ENCODE measurements around the gene RNF41. TPM values are rescaled to one million over a fixed set of nuclear protein-coding genes. Genes with fewer than 3 reads are reported as not detected.

The RNF41 gene
- total RNA-seq, 1 donor from 2014 or later, result 86.0 TPM

DNA sequence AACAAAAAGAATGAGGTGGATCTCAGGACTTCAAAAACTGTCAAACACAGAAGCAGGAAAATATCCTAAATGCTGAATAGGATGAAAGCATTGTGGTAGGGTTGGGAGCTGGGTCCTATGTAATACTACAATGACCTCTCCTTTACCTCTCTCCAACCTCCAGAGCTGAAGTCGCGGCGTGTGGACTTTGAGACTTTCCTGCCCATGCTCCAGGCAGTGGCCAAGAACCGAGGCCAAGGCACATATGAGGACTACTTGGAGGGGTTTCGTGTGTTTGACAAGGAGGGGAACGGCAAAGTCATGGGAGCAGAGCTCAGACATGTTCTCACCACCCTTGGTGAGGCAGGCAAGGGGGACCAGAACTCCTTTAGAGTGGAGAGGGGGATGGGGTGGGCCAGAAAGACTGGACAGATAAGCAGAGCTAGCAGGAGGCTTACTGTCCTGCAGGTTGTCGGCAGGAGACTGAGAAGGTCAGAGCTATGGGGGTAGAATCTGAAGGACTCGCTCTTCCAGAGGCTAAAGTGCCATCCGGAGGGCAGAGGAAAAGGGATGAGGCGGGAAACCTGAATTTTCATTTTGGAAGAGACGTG is 66.4 kb downstream of the RNF41 start:
- ChIA-PET POLR2A (interaction anchor here (1.8 to 1.9 kb wide), 2 partner anchors 27 to 66 kb away, joined by 4 to 8 read pairs; partner anchors contain the start of genes ESYT1 and RNF41), CTCF (interaction anchor here (0.6 to 2.4 kb wide), 5 partner anchors 16 to 35 kb away, joined by 3 to 6 read pairs (median 3); partner anchors contain the start of gene SMARCC2)
- Mint-ChIP-seq H3K4me1 (peaks cover 59% of the 10 kb centered on the region), H3K9me3 (no peaks in the 10 kb centered on the region), H3K36me3 (ENCODE audit: low read depth) (peaks cover 42% of the 10 kb centered on the region), H3K27me3 (no peaks in the 10 kb centered on the region), H3K27ac (peak overlapping the region; percentile 1), H3K4me3 (peak overlapping the region; percentile 13)
- intact Hi-C loops (cut with micrococcal nuclease), result no loop called here
- DNase-seq (no peak), ATAC-seq (ENCODE audit: low read depth) (no peak)
- TF ChIP-seq, protein P1, sequence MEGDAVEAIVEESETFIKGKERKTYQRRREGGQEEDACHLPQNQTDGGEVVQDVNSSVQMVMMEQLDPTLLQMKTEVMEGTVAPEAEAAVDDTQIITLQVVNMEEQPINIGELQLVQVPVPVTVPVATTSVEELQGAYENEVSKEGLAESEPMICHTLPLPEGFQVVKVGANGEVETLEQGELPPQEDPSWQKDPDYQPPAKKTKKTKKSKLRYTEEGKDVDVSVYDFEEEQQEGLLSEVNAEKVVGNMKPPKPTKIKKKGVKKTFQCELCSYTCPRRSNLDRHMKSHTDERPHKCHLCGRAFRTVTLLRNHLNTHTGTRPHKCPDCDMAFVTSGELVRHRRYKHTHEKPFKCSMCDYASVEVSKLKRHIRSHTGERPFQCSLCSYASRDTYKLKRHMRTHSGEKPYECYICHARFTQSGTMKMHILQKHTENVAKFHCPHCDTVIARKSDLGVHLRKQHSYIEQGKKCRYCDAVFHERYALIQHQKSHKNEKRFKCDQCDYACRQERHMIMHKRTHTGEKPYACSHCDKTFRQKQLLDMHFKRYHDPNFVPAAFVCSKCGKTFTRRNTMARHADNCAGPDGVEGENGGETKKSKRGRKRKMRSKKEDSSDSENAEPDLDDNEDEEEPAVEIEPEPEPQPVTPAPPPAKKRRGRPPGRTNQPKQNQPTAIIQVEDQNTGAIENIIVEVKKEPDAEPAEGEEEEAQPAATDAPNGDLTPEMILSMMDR (IDR thresholded peaks at IDR 0.05), result no peak

DNA sequence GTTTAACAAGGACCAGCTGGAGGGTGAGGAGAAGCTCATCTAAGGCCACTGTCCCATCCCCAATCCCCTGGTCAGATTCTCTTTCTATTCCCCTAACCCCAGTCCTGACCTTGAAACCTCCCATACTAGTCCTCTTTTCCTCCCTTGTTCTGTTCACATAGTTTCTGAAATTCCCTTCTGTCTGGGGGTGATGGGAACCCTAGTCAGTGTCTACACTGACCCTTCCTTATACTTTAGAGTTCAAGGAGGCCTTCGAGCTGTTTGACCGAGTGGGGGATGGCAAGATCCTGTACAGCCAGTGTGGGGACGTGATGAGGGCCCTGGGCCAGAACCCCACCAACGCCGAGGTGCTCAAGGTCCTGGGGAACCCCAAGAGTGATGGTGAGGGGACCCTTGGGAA is 66.9 kb downstream of the RNF41 start:
- Mint-ChIP-seq H3K9me3 (no peaks in the 10 kb centered on the region), H3K27me3 (no peaks in the 10 kb centered on the region), H3K4me3 (no peak overlapping the region), H3K36me3 (ENCODE audit: low read depth) (peaks cover 36% of the 10 kb centered on the region), H3K4me1 (peaks cover 57% of the 10 kb centered on the region), H3K27ac (no peak overlapping the region)
- TF ChIP-seq, protein P1 (IDR thresholded peaks at IDR 0.05), result no peak
- ATAC-seq (ENCODE audit: low read depth), result no peak
- CTCF ChIA-PET, result interaction anchor here (0.6 to 2.4 kb wide), 4 partner anchors 15 to 35 kb away, joined by 3 to 6 read pairs (median 4); partner anchors contain the start of gene SMARCC2
- DNase-seq, result no peak
- intact Hi-C loops (cut with micrococcal nuclease), result no loop called here
- POLR2A ChIA-PET, result interaction anchor here (1.1 to 1.9 kb wide), 3 partner anchors 27 to 67 kb away, joined by 4 to 8 read pairs (median 5); partner anchors contain the start of genes ESYT1 and RNF41

DNA sequence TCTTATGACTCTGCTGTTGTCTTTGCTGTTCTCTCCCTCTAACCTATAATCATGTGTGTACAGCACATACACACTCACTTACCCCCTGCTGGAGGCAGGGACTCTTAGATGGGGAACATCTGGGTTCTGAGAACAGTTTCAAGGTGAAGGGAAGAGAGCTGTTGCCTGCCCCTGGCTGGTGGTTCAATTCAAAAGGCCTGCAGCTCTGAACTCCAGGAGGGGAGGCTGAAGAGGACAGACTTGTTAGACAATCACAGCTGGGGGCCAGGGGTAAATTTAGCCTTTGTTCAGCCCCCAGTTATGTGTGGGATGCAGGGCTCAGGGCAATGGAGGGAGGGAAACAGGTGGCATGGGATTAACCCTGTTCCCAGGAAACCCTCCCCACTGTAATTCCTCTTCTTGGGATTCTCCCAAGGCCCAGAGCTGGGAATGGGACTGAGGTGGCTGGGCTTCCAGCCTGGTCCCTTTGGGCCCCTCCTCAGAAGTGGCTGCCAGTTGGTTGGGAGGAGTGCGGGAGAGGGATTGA is 67.4 kb downstream of the RNF41 start:
- intact Hi-C loops (cut with micrococcal nuclease), result no loop called here
- ChIA-PET POLR2A (interaction anchor here (1.1 to 1.9 kb wide), 3 partner anchors 26 to 67 kb away, joined by 4 to 8 read pairs (median 5); partner anchors contain the start of genes ESYT1 and RNF41), CTCF (interaction anchor here (0.6 to 2.4 kb wide), 5 partner anchors 15 to 35 kb away, joined by 3 to 6 read pairs (median 4); partner anchors contain the start of gene SMARCC2)
- Mint-ChIP-seq H3K4me3 (no peak overlapping the region), H3K27me3 (no peaks in the 10 kb centered on the region), H3K36me3 (ENCODE audit: low read depth) (peaks cover 31% of the 10 kb centered on the region), H3K4me1 (peaks cover 51% of the 10 kb centered on the region), H3K27ac (peak overlapping the region; percentile 35), H3K9me3 (no peaks in the 10 kb centered on the region)
- TF ChIP-seq, protein P1 (IDR thresholded peaks at IDR 0.05), result no peak
- DNase-seq (no peak), ATAC-seq (ENCODE audit: low read depth) (no peak)

DNA sequence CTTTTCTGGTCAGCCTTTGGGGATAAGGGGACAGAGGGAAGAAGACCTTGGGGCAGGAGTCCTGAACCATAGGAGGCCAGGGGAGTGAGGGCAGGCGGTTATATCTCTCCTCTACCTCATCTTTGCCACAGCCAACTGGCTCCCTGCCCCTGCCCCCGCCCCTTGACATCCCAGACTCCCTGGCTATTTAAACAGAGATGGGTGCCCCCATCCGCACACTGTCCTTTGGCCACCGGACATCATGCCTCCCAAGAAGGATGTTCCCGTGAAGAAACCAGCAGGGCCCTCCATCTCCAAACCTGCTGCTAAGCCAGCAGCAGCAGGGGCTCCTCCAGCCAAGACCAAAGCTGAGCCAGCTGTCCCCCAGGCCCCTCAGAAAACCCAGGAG is 68.0 kb downstream of the RNF41 start:
- DNase-seq (no peak), ATAC-seq (ENCODE audit: low read depth) (no peak)
- intact Hi-C loops (cut with micrococcal nuclease), result no loop called here
- Mint-ChIP-seq H3K27ac (no peak overlapping the region), H3K9me3 (no peaks in the 10 kb centered on the region), H3K27me3 (no peaks in the 10 kb centered on the region), H3K4me3 (peak overlapping the region; percentile 35), H3K4me1 (peaks cover 46% of the 10 kb centered on the region), H3K36me3 (ENCODE audit: low read depth) (peaks cover 25% of the 10 kb centered on the region)
- CTCF ChIA-PET, result interaction anchor here (0.6 to 2.4 kb wide), 2 partner anchors 27 to 35 kb away, joined by 3 to 6 read pairs; partner anchors contain the start of gene SMARCC2
- TF ChIP-seq, protein P1 (IDR thresholded peaks at IDR 0.05), result no peak
- POLR2A ChIA-PET, result interaction anchor here (1.1 kb wide), 1 partner anchor 34 kb away, joined by 5 read pairs; no protein-coding TSS in a partner anchor

Measured in activated B cell treated with CpG ODN at 0.5 μM for 24 hours (primary cell).